Naive thymus-derived CD4-positive, alpha-beta T cell (primary cell): Measurements from ENCODE around the gene ENOX1. TPM values are rescaled to one million over a fixed set of nuclear protein-coding genes. Genes with fewer than 3 reads are reported as not detected.

ENCODE experiments used
- ATAC-seq: fragments of 150-1000 bp; cut with Tn5 transposase; 2 replicates; pipeline ENCODE4 v1.10.0; 2021; ENCODE audit warnings: mild to moderate bottlenecking, moderate library complexity
- CTCF ChIA-PET: fragments of 350-600 bp; sonication (Branson Sonifier 250); formaldehyde crosslinking; loops from one replicate; lab custom pipeline; 2021; ENCODE audit warnings: antibody characterized with exemption; lab: Charles Lee
- POLR2A ChIA-PET: fragments of 350-600 bp; sonication (Branson Sonifier 250); formaldehyde crosslinking; loops from one replicate; lab custom pipeline; 2021; ENCODE audit warnings: antibody characterized with exemption, inconsistent platforms; lab: Charles Lee
- DNase-seq, 9 donors: peaks; one replicate each; pipeline versions ENCODE4 v3.0.0 to v3.0.0-alpha.2; 2020 to 2022; ENCODE audit warnings: mixed read lengths in 1 of 9
- H3K27ac ChIP-seq: one replicate; pipeline ENCODE4 v1.7.0; 2013; ENCODE audit warnings: mild to moderate bottlenecking, low read depth, low read length, moderate library complexity
- H3K27me3 ChIP-seq, 2 donors: one replicate each; pipeline ENCODE4 v1.7.0; 2013; ENCODE audit warnings: low read length in 2 of 2, mild to moderate bottlenecking in 2 of 2, moderate library complexity in 2 of 2; ENCODE audit not compliant: control insufficient read depth in 2 of 2, insufficient read depth in 2 of 2
- H3K36me3 ChIP-seq, 3 experiments: 1 replicate in 2 of 3; 2 replicates in 1 of 3; pipeline ENCODE4 v1.7.0; 2013; ENCODE audit warnings: low read length in 3 of 3, mild to moderate bottlenecking in 3 of 3, moderate library complexity in 1 of 3; ENCODE audit not compliant: insufficient read depth in 3 of 3, control insufficient read depth in 2 of 3
- H3K4me1 ChIP-seq, 2 donors: one replicate each; pipeline ENCODE4 v1.7.0; 2013; ENCODE audit warnings: low read length in 2 of 2, mild to moderate bottlenecking in 2 of 2, moderate library complexity in 1 of 2; ENCODE audit not compliant: control insufficient read depth in 2 of 2, insufficient read depth in 2 of 2
- H3K4me3 ChIP-seq: 2 replicates; pipeline ENCODE4 v1.7.0; 2013; ENCODE audit warnings: mild to moderate bottlenecking, low read length
- H3K9me3 ChIP-seq, 3 experiments: 1 replicate in 2 of 3; 2 replicates in 1 of 3; pipeline ENCODE4 v1.7.0; 2013; ENCODE audit warnings: low read length in 3 of 3; ENCODE audit not compliant: control insufficient read depth in 2 of 3
- H3K27ac Mint-ChIP-seq, 9 donors: one replicate each; pipeline ENCODE4 v1.8.0; 2020 to 2022; ENCODE audit warnings: mixed read lengths in 9 of 9, mild to moderate bottlenecking in 8 of 9, moderate library complexity in 5 of 9, inconsistent platforms in 2 of 9
- H3K27me3 Mint-ChIP-seq, 5 donors: one replicate each; pipeline ENCODE4 v1.8.0; 2021 to 2022; ENCODE audit warnings: mixed read lengths in 5 of 5, mild to moderate bottlenecking in 1 of 5
- H3K36me3 Mint-ChIP-seq, 5 donors: one replicate each; pipeline ENCODE4 v1.8.0; 2020 to 2022; ENCODE audit warnings: mixed read lengths in 5 of 5, mild to moderate bottlenecking in 3 of 5, inconsistent platforms in 1 of 5
- H3K4me1 Mint-ChIP-seq, 7 donors: one replicate each; pipeline ENCODE4 v1.8.0; 2020 to 2022; ENCODE audit warnings: mixed read lengths in 7 of 7, mild to moderate bottlenecking in 3 of 7, inconsistent platforms in 1 of 7
- H3K4me3 Mint-ChIP-seq, 10 donors: one replicate each; pipeline ENCODE4 v1.8.0; 2020 to 2022; ENCODE audit warnings: mild to moderate bottlenecking in 10 of 10, mixed read lengths in 10 of 10, moderate library complexity in 6 of 10, inconsistent platforms in 2 of 10
- H3K9me3 Mint-ChIP-seq, 11 donors: one replicate each; pipeline ENCODE4 v1.8.0; 2020 to 2022; ENCODE audit warnings: mixed read lengths in 11 of 11, mild to moderate bottlenecking in 4 of 11, inconsistent platforms in 1 of 11, moderate library complexity in 1 of 11
- intact Hi-C, 2 donors: fragments of 100-400 bp; cut with micrococcal nuclease; formaldehyde crosslinking; loops; one replicate each; pipeline ENCODE4 v1.15.1; 2023
- polyA plus RNA-seq, 2 donors: library from polyadenylated mRNA; unstranded; fragments of 300-500 nt; fragmentation: Illumina TruSeq; gene quantifications; one replicate each; pipeline ENCODE4 v1.2.3, GENCODE V29; 2021
- total RNA-seq, 6 experiments: library from RNA in 5 of 6; stranded (reverse) in 5 of 6; gene quantifications; 1 replicate in 5 of 6; 2 replicates in 1 of 6; pipeline ENCODE4 v1.2.3 and lab custom pipeline; 2021 to 2026

The ENOX1 gene
- total and polyA plus RNA-seq, 7 experiments from 2014 or later = 0.17 TPM; not detected in 6

DNA sequence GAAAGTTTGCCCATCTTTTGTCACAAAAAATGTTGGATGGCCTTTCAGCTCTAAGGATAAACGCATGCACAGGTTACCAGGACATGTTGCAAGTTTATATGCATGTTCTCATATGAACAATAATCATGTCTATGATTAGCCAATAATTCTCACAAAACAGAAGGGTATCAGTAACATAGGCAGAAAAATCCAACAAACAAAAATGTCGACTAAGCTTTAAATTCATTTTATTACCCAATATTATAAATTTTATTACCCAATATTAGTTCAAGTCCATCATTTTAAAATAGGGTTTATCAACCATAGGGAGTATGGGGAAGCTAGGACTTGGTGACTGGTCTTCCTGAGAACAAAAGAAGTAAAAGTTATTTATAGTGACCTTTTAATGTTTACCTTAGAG lies 93.1 kb downstream of the ENOX1 start:
- Mint-ChIP-seq H3K27ac (no peak overlapping the region), H3K36me3 (no peaks in the 10 kb centered on the region), H3K4me3 (no peak overlapping the region), H3K27me3 (peaks cover 11 to 39% (median 21%) of the 10 kb centered on the region in 5 donors), H3K9me3 (peaks cover 0 to 3% (median 0%) of the 10 kb centered on the region in 11 donors), H3K4me1 (no peaks in the 10 kb centered on the region)
- no peak overlapping the region for H3K4me3 ChIP-seq
- POLR2A ChIA-PET = interaction anchor here (0.7 kb wide), 1 partner anchor 1948 kb away, joined by 3 read pairs; no protein-coding TSS in a partner anchor
- H3K27ac ChIP-seq = no peak overlapping the region
- intact Hi-C loops = no loop called here
- no peaks in the 10 kb centered on the region for H3K36me3 ChIP-seq
- H3K4me1 ChIP-seq = no peaks in the 10 kb centered on the region
- ATAC-seq = no peak
- no peak for DNase-seq
- H3K9me3 ChIP-seq = no peaks in the 10 kb centered on the region
- CTCF ChIA-PET = no interaction called here
- no peaks in the 10 kb centered on the region for H3K27me3 ChIP-seq

GRCh38 chr13:43688227-43688907 lies 98.4 kb downstream of the ENOX1 start:
- Histone ChIP-seq H3K4me3 (no peak overlapping the region), H3K9me3 (no peaks in the 10 kb centered on the region), H3K36me3 (no peaks in the 10 kb centered on the region), H3K27me3 (no peaks in the 10 kb centered on the region), H3K4me1 (no peaks in the 10 kb centered on the region), H3K27ac (no peak overlapping the region)
- CTCF ChIA-PET = no interaction called here
- ATAC-seq (no peak), DNase-seq (no peak)
- intact Hi-C loops = no loop called here
- POLR2A ChIA-PET = no interaction called here
- no peaks in the 10 kb centered on the region for H3K4me1 Mint-ChIP-seq
- no peak overlapping the region for H3K4me3 Mint-ChIP-seq
- peaks cover 3 to 16% (median 8%) of the 10 kb centered on the region in 5 donors for H3K27me3 Mint-ChIP-seq
- H3K27ac Mint-ChIP-seq = no peak overlapping the region
- H3K36me3 Mint-ChIP-seq = no peaks in the 10 kb centered on the region
- peaks cover 0 to 3% (median 0%) of the 10 kb centered on the region in 11 donors for H3K9me3 Mint-ChIP-seq

- no peak overlapping the region for H3K4me3 ChIP-seq
- Mint-ChIP-seq H3K36me3 (no peaks in the 10 kb centered on the region), H3K27ac (no peak overlapping the region), H3K9me3 (peaks cover 0 to 3% (median 0%) of the 10 kb centered on the region in 11 donors), H3K4me3 (no peak overlapping the region), H3K27me3 (peaks cover 3 to 15% (median 8%) of the 10 kb centered on the region in 5 donors), H3K4me1 (no peaks in the 10 kb centered on the region)
- no peaks in the 10 kb centered on the region for H3K27me3 ChIP-seq
- CTCF ChIA-PET = no interaction called here
- no peak overlapping the region for H3K27ac ChIP-seq
- ATAC-seq (no peak), DNase-seq (no peak)
- no peaks in the 10 kb centered on the region for H3K36me3 ChIP-seq
- H3K4me1 ChIP-seq = no peaks in the 10 kb centered on the region
- H3K9me3 ChIP-seq = no peaks in the 10 kb centered on the region
- intact Hi-C loops = no loop called here
- POLR2A ChIA-PET = no interaction called here
Measured at GRCh38 chr13:43687038-43687437, 99.7 kb downstream of the ENOX1 start.

DNA sequence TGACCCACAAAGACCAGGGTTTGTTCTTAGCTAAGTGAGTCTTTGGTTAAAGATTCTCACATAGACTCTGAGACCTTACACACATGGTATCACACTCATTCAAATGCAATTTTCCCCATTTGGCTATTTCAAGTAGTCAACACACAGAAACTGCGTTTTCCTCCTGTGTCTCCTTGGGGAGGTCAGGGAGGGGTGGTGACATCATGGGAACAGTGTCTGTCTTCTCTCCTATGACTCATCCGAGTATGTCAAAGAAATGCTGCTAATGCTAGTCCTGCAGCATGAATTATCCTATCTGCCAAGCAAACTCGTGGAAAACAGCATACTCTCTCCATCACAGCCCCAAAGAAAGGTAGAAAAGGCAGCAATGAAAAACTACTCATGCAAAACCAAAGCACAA lies 100.2 kb downstream of the ENOX1 start:
- H3K4me3 Mint-ChIP-seq = no peak overlapping the region
- intact Hi-C loops = no loop called here
- no peaks in the 10 kb centered on the region for H3K36me3 Mint-ChIP-seq

GRCh38 chr13:43684963-43685725 lies 101.6 kb downstream of the ENOX1 start:
- no peak overlapping the region for H3K27ac ChIP-seq
- DNase-seq (no peak), ATAC-seq (no peak)
- Mint-ChIP-seq H3K4me3 (no peak overlapping the region), H3K27ac (no peak overlapping the region), H3K9me3 (peaks cover 0 to 1% (median 0%) of the 10 kb centered on the region in 11 donors), H3K4me1 (no peaks in the 10 kb centered on the region), H3K36me3 (no peaks in the 10 kb centered on the region), H3K27me3 (peaks cover 0 to 14% (median 4%) of the 10 kb centered on the region in 5 donors)
- H3K9me3 ChIP-seq = no peaks in the 10 kb centered on the region
- H3K36me3 ChIP-seq = no peaks in the 10 kb centered on the region
- ChIA-PET CTCF (no interaction called here), POLR2A (no interaction called here)
- H3K27me3 ChIP-seq = no peaks in the 10 kb centered on the region
- intact Hi-C loops = no loop called here
- H3K4me1 ChIP-seq = no peaks in the 10 kb centered on the region
- H3K4me3 ChIP-seq = no peak overlapping the region

More for the DNA sequence above, 100.2 kb downstream of the ENOX1 start:
- Mint-ChIP-seq H3K27me3 (peaks cover 7 to 17% (median 8%) of the 10 kb centered on the region in 5 donors), H3K27ac (no peak overlapping the region), H3K4me1 (no peaks in the 10 kb centered on the region), H3K9me3 (peaks cover 0 to 3% (median 0%) of the 10 kb centered on the region in 11 donors)
- no peak for ATAC-seq
- H3K9me3 ChIP-seq = no peaks in the 10 kb centered on the region
- H3K4me1 ChIP-seq = no peaks in the 10 kb centered on the region
- H3K36me3 ChIP-seq = no peaks in the 10 kb centered on the region
- H3K27me3 ChIP-seq = no peaks in the 10 kb centered on the region
- no peak overlapping the region for H3K4me3 ChIP-seq
- ChIA-PET CTCF (no interaction called here), POLR2A (no interaction called here)
- no peak for DNase-seq
- H3K27ac ChIP-seq = no peak overlapping the region

DNA sequence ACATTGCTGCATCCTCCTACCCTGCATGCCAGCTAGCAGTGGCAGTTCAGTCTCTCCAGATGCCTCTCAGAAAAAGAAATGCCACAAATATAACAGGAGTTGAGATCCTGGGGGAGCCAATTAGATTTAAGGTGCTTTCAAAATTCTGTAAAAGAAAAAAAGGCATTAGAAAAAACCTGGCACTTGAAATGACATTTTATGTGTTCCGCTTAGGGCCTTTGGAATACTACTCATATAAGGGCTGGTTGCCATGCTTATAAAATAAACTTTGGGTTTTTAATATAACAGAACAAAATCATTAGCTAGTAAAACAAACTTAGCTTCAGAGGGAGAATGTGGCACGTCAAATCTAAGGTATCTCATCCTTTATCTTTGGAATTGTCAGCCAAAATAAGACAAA lies 104.1 kb downstream of the ENOX1 start:
- H3K4me3 Mint-ChIP-seq = no peak overlapping the region
- intact Hi-C loops = no loop called here
- H3K36me3 ChIP-seq = no peaks in the 10 kb centered on the region
- POLR2A ChIA-PET = no interaction called here
- no peak for DNase-seq
- no peak overlapping the region for H3K4me3 ChIP-seq
- no peak overlapping the region for H3K27ac ChIP-seq
- CTCF ChIA-PET = no interaction called here
- no peaks in the 10 kb centered on the region for H3K4me1 ChIP-seq
- H3K27ac Mint-ChIP-seq = no peak overlapping the region
- no peaks in the 10 kb centered on the region for H3K9me3 ChIP-seq
- no peaks in the 10 kb centered on the region for H3K36me3 Mint-ChIP-seq
- H3K9me3 Mint-ChIP-seq = peaks cover 0 to 5% (median 0%) of the 10 kb centered on the region in 11 donors
- no peaks in the 10 kb centered on the region for H3K4me1 Mint-ChIP-seq
- ATAC-seq = no peak
- H3K27me3 Mint-ChIP-seq = peaks cover 0 to 7% (median 0%) of the 10 kb centered on the region in 5 donors
- H3K27me3 ChIP-seq = no peaks in the 10 kb centered on the region
